ENCODE data around the gene HCN3.
"Not testable (repeated sequence)": the region's sequence is repeated elsewhere in the genome, so short reads cannot be mapped to it uniquely, and the experiment has no call there.

The HCN3 gene

DNA sequence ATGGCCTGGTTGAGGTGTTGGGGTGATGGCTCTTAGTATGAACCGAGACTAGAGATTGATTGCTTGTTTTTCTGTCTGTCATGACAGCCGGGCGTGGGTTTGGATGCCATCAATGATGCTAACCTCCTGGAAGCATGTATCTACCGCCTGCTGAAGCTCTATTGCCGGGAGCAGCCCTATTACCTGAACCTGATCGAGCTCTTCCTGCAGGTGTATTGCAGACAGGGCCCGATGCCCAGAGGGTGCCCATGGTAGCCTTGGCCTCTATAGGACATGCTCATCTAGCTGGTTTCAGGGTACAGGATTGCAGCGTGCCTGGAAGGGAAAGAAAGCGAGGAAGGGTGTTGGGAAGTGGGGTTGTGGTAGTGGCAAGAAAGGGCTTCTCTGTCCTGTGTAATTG lies 40.8 kb downstream of the HCN3 start:
- DNase-seq: no peak

DNA sequence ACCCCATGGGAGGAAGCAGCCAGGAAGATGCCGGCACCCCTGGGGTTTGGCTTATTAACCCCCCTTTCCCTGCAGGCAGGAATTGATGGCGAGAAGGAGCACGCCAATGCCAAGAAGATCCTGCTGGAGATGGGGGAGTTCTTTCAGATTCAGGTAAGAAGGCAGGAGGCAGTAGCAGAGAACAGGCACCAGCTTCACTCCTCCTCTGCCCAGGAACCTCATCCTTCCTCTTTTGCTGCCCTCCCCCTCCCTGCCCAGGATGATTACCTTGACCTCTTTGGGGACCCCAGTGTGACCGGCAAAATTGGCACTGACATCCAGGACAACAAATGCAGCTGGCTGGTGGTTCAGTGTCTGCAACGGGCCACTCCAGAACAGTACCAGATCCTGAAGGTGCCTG lies 42.3 kb downstream of the HCN3 start:
- DNase-seq: no peak

DNA sequence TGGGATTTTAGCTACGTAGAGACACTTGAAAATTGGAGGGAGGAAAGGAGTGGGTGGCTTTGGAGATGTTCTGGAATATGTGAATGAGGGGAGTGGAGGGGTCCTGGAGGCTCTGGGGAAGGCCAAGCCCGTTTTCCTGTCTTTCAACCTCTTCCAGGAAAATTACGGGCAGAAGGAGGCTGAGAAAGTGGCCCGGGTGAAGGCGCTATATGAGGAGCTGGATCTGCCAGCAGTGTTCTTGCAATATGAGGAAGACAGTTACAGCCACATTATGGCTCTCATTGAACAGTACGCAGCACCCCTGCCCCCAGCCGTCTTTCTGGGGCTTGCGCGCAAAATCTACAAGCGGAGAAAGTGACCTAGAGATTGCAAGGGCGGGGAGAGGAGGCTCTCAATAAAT lies 43.0 kb downstream of the HCN3 start:
- DNase-seq: peak; percentile 38

DNA sequence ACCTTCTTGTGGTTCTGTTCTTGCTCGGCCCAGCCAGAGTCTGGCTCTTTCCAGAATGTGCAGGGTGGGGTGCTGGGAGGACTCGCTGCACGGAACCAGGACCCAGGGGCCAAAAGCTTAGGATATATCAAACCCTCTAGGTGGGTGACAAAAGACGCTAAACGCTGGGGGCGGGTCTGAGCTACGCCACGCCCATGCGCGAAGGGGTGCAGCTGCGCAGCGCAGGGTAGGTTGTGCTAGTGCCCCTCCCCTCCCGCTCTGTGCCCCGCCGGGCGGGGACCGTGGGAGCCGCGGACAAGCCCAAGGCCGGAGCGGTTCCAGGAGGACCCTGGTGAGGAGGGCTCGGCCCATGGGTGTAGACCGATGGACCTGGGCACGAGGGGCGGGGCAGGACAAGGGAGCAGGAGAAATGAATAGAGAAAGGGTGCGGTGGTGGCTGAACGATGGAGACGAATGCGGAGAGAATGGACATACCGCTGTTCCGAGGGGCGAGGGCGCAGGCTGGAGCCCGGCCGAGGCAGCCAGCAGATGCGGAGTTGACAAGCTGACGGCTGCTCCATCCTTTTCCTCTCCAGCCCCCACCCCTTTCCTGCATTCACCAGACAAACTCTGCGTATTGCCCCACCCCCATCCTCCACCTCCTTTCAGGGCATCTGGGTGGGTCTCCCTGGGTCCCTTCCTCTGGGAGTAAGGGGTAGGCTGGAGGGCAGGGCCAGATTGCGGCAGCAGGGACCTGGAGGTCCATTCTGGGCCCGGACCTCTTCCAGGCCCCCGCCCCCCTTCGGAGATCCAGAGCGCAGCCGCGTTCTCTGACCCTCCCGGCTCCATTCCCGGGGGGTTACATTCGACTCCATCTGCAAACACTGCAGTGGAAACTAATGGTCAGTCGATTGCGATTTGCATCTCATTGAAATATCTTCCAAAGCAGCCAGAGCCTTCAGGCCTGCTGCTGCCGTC lies 43.7 kb downstream of the HCN3 start, which contains the start of gene RUSC1:
Gene RUSC1, plus strand, starts transcription at position 234 of the 957 bp plus-strand sequence. CDS start 880 bp downstream, outside the sequence.
- peak; percentile 53 for DNase-seq

DNA sequence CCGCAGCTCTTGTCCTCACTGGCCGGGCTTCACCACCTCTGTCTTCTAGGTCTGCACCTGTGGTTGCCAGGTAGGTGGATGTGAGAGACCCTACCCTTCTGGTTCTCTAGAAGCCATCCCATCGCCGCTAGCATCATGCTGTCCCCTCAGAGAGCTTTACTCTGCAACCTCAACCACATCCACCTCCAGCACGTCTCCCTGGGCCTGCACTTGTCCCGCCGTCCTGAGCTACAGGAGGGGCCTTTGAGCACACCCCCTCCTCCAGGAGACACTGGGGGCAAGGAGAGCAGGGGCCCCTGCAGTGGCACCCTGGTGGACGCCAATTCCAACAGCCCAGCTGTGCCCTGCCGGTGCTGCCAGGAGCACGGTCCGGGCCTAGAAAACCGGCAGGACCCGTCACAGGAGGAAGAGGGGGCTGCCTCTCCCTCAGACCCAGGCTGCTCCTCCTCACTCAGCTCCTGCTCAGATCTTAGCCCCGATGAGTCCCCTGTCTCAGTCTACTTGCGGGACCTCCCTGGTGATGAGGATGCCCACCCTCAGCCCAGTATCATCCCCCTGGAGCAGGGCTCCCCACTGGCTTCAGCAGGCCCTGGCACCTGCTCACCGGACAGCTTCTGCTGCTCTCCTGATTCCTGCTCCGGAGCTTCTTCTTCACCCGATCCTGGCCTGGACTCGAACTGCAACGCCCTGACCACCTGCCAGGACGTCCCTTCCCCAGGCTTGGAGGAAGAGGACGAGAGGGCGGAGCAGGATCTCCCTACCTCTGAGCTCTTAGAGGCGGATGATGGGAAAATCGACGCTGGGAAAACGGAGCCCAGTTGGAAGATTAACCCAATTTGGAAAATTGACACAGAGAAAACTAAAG lies 44.6 kb downstream of the HCN3 start:
- no peak for DNase-seq

DNA sequence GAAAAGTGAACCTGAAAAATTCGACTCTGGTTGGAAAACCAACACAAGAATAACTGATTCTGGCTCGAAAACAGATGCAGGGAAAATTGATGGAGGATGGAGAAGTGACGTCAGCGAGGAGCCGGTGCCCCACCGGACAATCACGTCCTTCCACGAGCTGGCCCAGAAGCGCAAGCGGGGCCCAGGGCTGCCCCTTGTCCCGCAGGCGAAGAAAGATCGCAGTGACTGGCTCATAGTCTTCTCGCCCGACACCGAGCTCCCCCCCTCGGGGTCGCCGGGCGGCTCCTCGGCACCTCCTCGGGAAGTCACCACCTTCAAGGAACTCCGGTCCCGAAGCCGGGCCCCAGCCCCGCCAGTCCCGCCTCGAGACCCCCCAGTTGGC lies 45.3 kb downstream of the HCN3 start:
- DNase-seq: no peak

DNA sequence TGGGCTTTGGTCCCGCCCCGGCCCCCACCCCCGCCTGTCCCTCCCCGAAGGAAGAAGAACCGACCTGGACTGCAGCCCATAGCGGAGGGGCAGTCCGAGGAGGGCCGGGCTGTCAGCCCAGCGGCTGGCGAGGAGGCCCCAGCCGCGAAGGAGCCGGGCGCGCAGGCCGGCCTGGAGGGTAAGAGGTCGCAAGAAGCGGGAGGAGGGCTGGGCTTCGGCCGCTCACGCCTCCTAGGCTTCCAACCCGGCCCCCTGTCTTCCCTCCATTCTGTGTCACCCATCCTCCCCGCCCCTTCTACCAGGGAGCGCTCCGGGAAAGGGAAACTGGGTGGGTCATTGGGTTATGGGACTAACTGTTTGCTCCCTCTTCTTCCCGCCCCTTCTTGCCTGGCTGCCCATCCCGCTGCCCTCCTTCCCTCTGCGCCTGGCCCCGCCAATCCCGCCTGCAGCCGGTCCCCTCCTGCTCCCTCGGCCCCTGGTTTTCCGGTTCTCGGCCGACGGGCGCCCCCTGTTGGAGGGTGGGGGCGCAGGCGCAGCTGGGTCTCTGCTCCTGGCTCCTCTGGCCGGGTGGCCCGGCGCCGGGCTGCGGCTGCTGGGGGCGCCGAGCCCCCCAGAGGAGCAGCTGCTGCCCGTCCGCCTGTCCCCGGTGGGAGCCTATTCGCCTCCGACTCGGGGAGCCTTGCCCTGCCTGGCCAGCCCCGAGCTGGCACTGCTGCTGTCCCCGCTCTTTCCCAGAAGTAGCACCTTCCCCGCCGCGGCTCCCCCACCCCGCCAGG lies 45.9 kb downstream of the HCN3 start:
- DNase-seq: peak; percentile 85

DNA sequence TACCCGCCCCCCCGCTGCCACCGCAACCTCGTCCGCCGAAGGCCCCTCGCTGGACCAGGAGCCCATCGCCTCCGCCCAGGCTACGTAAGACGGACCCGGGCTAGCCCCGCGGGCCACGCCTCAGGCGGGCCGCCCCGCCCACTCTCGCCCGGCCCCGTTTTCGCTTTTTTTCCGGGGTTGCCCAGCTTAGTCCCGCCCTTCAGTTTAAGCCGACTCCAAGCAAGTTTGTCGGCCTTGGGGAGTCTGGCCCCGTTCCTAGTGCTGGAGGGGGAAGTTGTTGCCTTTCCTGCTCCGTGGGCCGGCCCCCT lies 46.4 kb downstream of the HCN3 start:
- peak; percentile 83 for DNase-seq

DNA sequence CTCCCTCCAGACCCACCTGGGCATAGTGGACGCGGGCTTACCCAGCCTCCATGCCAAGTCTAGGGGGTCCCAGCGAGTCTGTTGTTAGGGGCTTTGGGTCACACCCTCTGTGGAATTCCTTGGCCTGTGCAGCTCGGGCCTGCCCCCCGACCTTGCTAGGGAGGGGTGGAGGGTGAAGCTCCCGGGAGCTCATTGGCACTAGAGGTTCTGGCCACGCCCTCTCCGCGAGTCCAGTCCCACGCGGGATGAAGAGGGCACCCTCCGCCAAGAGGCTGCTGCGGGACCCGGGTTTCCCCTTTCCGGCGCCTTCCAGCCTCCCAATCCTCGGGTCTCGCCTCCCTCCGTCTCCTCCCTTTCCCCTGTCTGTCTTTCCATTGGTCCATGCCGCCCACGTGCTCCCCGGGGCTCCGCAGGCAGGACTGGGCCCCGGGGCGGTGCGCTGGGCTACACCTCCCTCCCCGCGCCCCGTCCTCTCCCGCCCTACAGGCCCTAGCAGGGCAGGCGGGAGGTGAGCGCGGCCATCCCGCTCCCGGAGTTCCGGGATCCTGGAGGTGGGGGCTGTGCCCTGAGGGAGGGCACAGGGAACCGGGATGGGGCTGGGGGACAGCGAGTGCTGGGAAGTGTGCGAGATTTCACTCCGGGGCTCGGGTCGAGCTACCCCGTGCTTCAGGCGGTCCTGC lies 46.9 kb downstream of the HCN3 start:
- DNase-seq: peak; percentile 97

DNA sequence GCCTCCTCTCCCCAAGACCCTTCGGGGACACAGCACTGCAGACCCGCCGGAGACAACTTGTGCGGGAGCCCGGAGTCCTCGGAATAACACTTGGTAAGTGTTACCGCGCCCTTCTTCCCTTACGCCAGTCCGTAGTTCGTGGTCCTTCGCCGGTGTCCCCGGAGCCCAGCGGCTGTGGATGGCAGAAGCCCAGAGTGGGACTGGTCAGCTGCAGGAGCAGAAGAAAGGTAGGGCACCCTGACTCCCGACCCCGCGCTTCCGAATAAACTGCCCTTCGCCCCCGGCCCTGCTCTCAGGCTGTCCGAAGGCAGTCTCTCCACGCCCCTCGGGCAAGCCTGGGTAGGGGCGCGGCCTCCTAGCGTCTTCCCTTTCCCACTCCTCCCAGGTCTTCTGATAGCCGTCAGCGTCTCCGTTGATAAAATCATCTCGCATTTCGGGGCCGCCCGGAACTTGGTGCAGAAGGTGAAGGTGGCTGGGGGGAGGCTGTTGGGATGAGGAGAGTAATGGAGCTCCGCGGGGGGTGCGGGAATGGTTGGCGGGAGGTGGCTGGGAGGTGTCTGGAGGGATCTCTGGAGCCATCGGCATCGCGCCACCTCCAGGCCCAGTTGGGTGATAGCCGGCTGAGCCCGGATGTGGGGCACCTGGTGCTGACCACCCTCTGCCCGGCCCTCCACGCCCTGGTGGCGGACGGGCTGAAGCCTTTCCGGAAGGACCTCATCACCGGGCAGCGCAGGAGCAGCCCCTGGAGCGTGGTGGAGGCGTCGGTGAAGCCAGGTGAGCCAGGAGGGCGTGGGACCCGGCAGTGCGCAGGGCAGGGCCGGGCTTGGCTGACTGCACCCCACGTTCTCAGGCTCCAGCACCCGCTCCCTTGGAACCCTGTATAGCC lies 47.7 kb downstream of the HCN3 start:
- peak; percentile 27 for DNase-seq

DNA sequence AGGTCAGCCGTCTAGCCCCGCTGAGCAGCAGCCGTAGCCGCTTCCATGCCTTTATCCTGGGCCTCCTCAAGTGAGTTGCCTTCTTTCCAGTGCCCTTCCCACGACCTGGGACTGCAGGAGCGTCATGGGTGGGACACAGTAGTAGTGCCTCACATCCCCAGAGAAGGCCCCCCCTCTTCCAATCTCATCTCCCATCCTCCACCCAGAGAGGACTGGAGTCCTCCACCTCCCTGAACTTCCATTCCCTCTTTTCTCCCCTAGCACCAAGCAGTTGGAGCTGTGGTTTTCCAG lies 48.3 kb downstream of the HCN3 start:
- DNase-seq: no peak

DNA sequence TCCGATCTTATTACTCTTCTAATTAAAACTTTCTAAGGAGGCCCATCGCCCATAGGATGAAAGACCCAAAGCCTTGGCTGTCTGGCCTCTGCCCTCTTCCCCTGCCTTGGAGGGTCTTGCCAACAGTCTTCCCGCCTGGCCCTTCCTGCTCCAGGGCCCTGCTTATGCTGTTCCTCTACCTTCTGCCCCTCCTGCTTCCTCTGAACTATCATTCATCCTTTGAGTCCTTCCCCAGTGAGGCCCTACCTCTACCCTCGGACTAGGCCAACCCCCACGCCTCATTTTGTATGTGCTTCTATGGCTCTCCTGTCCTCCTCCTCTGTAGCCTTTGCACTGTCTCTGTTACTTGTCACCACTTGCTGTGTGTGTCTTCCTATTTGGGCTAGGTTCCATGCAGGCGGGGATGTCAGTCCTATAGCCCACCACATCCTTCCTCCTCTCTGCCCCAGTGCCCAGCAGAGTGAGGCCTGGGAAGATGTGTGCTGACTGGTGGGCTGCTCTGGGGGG lies 48.8 kb downstream of the HCN3 start:
- no peak for DNase-seq

DNA sequence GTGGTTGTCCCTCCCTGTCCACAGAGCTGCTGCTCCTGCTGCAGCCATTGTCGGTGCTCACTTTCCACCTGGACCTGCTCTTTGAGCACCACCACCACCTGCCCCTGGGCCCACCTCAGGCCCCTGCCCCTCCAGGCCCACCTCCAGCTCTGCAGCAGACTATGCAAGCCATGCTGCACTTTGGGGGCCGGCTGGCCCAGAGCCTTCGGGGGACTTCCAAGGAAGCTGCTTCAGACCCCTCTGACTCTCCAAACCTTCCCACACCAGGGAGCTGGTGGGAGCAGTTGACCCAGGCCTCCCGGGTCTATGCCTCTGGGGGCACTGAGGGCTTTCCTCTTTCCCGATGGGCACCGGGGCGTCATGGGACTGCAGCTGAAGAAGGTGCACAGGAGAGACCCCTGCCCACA lies 49.4 kb downstream of the HCN3 start:
- no peak for DNase-seq

DNA sequence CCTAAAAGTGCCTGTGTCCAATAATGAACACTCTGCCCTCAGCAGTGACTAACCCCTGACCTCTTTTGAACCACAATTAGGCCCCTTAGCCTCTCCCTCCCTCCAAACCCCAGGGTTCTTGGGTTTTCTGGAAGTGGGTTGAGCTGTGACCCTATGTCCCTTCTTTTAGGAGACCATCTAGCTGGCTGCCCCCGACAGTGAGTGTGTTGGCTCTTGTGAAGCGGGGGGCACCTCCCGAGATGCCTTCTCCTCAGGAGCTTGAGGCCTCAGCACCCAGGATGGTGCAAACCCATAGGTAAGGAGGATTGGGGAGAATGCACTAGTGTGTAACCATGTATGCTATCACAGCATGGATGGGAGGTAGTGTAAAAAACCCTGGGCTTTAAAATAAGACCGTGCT lies 50.7 kb downstream of the HCN3 start:
- no peak for DNase-seq

DNA sequence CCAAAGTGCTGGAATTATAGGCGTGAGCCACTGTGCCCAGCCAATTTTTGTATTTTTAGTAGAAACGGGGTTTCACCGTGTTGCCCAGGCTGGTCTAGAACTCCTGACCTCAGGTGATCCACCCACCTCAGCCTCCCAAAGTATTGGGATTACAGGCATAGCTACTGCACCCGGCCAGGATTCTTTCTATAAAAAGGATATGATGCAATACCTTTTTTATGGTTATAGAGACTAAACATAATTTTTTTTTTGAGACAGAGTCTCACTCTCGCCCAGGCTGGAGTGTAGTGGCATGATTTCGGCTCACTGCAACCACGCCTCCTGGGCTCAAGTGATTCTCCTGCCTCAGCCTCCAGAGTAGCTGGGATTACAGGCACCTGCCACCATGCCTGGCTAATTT lies 51.6 kb downstream of the HCN3 start:
- DNase-seq: not testable (repeated sequence)

DNA sequence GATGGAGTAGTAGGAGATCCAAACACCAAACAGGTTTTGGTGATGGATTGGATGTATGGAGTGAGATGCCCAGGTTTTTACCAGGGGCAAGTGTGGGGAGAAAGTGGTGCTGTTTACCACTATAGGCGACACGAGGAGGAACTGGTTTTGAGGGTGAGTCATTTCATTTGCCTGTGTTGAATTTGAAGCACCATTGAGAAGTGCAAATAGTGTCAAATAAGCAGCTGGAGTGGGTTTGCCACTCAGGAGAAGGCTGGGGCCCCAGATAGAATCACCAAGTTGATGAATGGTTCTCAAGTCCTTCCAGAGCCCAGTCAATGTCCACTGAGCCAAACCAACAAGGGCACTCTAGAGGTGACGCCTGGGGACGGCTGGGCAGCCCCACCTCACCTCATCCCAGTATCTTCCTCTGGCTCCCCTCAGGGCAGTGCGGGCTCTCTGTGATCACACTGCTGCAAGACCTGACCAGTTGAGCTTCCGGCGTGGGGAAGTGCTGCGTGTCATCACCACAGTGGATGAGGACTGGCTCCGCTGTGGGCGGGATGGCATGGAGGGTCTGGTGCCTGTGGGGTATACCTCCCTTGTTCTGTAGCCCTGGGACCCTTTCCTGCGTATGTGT lies 52.8 kb downstream of the HCN3 start:
- DNase-seq: peak; percentile 23

DNA sequence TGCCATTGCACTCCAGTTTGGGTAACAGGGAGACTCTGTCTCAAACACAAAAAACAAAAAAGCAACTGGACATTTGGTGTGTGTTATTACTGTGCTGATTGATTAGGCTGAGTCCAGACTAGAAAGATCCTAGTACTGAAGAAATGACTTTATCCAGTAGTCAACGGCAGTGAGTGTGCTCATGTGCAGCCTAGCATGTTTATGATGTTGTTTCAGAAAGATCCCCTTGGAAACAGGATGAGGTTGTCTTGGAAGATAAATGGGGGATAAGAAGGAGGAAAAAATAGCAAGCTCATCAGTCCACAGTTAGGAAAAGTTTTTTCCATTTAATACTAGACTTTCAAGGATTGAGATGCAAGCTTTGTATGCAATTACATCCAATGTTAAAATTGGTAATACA lies 57.7 kb downstream of the HCN3 start:
- DNase-seq: no peak
